BJ (cell line): ENCODE measurements around the gene DPEP3. TPM values are rescaled to one million over a fixed set of nuclear protein-coding genes. Genes with fewer than 3 reads are reported as not detected.
"Not testable (repeated sequence)": the region's sequence is repeated elsewhere in the genome, so short reads cannot be mapped to it uniquely, and the experiment has no call there.

Experiments used
- CTCF ChIA-PET: fragments of 350-600 bp; formaldehyde crosslinking; extraction: SDS; loops from one replicate; lab custom pipeline; 2021; ENCODE audit warnings: antibody characterized with exemption, inconsistent platforms; lab: Yijun Ruan, JAX
- POLR2A ChIA-PET: fragments of 300-600 bp; sonication (Branson Sonifier 250); formaldehyde crosslinking; extraction: SDS; loops from one replicate; lab custom pipeline; 2021; ENCODE audit warnings: antibody characterized with exemption; lab: Charles Lee
- DNase-seq: peaks from one replicate; pipeline ENCODE4 v3.0.0-alpha.2; 2011; ENCODE audit warnings: low read depth
- H3K27me3 ChIP-seq: 2 replicates; pipeline ENCODE4 v1.6.0; 2011; ENCODE audit warnings: low read length; ENCODE audit not compliant: control insufficient read depth, insufficient read depth
- H3K36me3 ChIP-seq: 2 replicates; pipeline ENCODE4 v1.5.1; 2011; ENCODE audit warnings: low read length; ENCODE audit not compliant: control insufficient read depth, insufficient read depth
- H3K4me3 ChIP-seq: 2 replicates; pipeline ENCODE4 v1.5.1; 2011; ENCODE audit warnings: low read depth, mild to moderate bottlenecking, control low read depth, low read length
- polyA plus RNA-seq: library from polyadenylated mRNA; depleted of rRNA; stranded (reverse); fragments of >200 nt; gene quantifications from 2 replicates; pipeline ENCODE4 v1.2.3, GENCODE V29; 2011
- TF ChIP-seq, protein P1 (sequence below): IDR thresholded peaks from 2 replicates; pipeline ENCODE4 v1.5.1; 2011; ENCODE audit warnings: low read depth, mild to moderate bottlenecking, control low read depth, inconsistent platforms, low read length, moderate library complexity; ENCODE audit not compliant: insufficient read depth

DPEP3 gene
- polyA plus RNA-seq, 1 experiment = not detected

DNA sequence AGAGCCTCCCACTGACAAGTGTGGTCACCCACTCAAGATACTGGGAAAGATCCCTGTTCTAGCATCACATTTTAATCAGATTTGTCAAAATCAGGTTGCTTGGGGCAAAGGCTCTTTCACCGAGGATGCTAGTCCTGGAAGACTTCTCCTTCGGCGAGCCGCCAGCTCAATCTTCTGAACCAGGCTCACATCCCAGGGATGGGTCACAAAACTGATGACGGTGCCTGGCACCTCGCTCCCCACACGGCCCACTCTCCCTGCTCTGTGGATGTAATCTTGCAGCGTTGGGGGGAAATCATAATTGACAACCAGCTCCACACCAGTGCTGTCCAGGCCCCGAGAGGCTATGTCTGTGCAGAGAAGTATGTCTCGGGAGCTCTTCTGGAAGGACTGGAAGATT is 41.2 kb upstream of the DPEP3 start:
- Histone ChIP-seq H3K4me3 (no peak overlapping the region), H3K36me3 (peaks cover 1% of the 10 kb centered on the region; the same call in 1 of the 2 replicates)
- POLR2A ChIA-PET = no interaction called here

DNA sequence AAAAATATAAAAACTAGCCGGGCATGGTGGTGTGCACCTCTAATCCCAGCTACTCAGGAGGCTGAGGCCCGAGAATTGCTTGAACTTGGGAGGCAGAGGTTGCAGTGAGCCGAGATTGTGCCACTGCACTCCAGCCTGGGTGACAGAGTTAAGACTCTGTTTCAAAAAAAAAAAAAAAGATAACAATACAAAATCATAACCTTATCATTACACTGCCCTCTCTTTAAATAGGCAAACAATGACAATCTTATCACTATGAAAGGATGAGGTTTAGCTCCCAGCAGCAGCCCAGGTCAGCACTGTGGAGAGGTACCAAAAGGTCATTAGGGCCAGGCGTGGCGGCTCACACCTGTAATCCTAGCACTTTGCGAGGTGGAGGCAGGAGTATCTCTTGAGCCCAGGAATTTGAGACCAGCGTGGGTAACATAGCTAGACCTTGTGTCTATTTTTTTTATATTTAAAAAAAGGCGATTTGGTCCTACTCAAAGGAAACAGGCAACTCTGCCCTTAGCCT is 38.9 kb upstream of the DPEP3 start:
- Histone ChIP-seq H3K36me3 (no peaks in the 10 kb centered on the region), H3K27me3 (no peaks in the 10 kb centered on the region), H3K4me3 (no peak overlapping the region)
- ChIA-PET CTCF (interaction anchor here (1.6 kb wide), 1 partner anchor 22 kb away, joined by 3 read pairs; no protein-coding TSS in a partner anchor), POLR2A (no interaction called here)
- DNase-seq = no peak
- TF ChIP-seq, protein P1, sequence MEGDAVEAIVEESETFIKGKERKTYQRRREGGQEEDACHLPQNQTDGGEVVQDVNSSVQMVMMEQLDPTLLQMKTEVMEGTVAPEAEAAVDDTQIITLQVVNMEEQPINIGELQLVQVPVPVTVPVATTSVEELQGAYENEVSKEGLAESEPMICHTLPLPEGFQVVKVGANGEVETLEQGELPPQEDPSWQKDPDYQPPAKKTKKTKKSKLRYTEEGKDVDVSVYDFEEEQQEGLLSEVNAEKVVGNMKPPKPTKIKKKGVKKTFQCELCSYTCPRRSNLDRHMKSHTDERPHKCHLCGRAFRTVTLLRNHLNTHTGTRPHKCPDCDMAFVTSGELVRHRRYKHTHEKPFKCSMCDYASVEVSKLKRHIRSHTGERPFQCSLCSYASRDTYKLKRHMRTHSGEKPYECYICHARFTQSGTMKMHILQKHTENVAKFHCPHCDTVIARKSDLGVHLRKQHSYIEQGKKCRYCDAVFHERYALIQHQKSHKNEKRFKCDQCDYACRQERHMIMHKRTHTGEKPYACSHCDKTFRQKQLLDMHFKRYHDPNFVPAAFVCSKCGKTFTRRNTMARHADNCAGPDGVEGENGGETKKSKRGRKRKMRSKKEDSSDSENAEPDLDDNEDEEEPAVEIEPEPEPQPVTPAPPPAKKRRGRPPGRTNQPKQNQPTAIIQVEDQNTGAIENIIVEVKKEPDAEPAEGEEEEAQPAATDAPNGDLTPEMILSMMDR = no peak

More for the DNA sequence above, 41.2 kb upstream of the DPEP3 start:
- CTCF ChIA-PET = interaction anchor here (1.2 to 3.0 kb wide), 4 partner anchors 18 to 349 kb away, joined by 3 to 19 read pairs (median 4); no protein-coding TSS in a partner anchor
- TF ChIP-seq, protein P1 = no peak
- no peak for DNase-seq
- H3K27me3 ChIP-seq = no peaks in the 10 kb centered on the region

DNA sequence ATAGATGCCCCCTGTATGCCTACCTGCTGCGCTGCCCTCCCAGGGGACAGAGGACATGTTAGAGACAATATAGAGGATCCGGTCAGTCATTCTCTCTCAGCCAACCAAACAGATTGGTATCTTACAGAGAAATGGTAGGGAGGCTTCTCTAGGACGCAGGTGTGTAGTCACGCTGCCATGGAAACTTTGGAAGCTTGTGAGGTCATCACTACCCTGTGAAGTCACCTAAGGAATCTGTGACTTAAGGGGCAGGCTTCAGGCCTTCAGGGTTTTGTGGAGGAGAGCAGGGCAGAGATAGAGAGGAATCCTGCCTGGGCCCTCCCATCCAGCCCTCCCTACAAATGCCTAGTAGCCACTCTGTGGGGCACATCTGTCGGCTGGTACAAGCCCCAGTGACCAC is 35.4 kb upstream of the DPEP3 start, which contains the start of gene DPEP2NB:
Gene DPEP2NB (minus strand): TSS at position 231 of the 400 bp plus-strand sequence. CDS start 141 bp downstream, at position 90.
- Histone ChIP-seq H3K36me3 (no peaks in the 10 kb centered on the region), H3K27me3 (no peaks in the 10 kb centered on the region), H3K4me3 (no peak within 1 kb of the TSS)
- ChIA-PET POLR2A (no interaction called here), CTCF (interaction anchor here (1.3 kb wide), 1 partner anchor 13 kb away, joined by 4 read pairs; no protein-coding TSS in a partner anchor)
- DNase-seq = no peak
- TF ChIP-seq, protein P1 = no peak

DNA sequence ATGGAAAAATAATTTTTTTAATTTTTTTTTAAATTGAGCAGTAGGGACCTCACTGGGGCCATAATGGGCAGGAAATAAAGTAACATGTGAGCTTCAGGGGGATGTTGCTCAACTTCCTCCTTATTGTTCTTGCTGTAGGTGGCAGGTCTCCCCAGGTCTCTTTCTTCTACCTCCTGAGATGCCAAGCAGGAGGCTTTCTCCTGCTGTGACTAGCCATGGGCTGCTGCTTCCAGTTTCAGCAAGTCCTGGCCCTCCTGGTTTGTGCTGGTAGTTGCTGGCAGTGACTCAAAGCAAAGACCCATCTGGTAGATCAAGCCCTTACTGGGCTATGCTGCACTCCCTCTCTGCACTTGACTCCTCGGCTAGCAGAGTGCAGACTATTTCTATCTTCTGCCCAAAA is 33.1 kb upstream of the DPEP3 start:
- Histone ChIP-seq H3K4me3 (no peak overlapping the region), H3K27me3 (peaks cover 4% of the 10 kb centered on the region), H3K36me3 (no peaks in the 10 kb centered on the region)
- CTCF ChIA-PET = no interaction called here
- POLR2A ChIA-PET = no interaction called here
- TF ChIP-seq, protein P1 = no peak
- no peak for DNase-seq

DNA sequence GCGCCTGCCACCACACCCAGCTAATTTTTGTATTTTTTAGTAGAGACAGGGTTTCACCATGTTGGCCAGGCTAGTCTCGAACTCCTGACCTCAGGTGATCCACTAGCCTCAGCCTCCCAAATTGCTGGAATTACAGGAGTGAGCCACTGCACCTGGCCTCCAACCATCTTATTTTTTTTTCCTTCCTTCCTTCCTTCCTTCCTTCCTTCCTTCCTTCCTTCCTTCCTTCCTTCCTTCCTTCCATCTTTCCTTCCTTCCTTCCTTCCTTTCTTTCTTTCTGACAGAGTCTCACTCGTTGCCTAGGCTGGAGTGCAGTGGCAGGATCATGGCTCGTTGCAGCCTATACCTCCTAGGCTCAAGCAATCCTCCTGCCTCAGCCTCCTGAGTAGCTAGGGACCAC is 29.6 kb upstream of the DPEP3 start:
- POLR2A ChIA-PET, DNase-seq, H3K27me3 ChIP-seq, H3K36me3 ChIP-seq, H3K4me3 ChIP-seq: not testable (repeated sequence)
- CTCF ChIA-PET = interaction anchor here (0.6 kb wide), 1 partner anchor 9 kb away, joined by 3 read pairs; no protein-coding TSS in a partner anchor
